Body of pancreas (tissue), 4 donors: ENCODE data around the gene DCXR. TPM values are rescaled to one million over a fixed set of nuclear protein-coding genes. Genes with fewer than 3 reads are reported as not detected.
A peak's percentile ranks its signal among the peaks of the same experiment; 100 is the strongest.

Experiments used
- ATAC-seq: fragments of 150-250 bp; one replicate; pipeline ENCODE4 v1.9.1; 2016
- DNase-seq, 4 donors: peaks; one replicate each; pipeline ENCODE4 v3.0.0-alpha.2; 2019
- H3K27ac ChIP-seq, 4 donors: fragments of 200-600 bp; sonication (generic); 1 replicate in 3 of 4; 2 replicates in 1 of 4; pipeline versions ENCODE4 v1.5.1 to v1.6.1; 2016 to 2019; ENCODE audit warnings: mild to moderate bottlenecking in 1 of 4, mixed read lengths in 1 of 4, moderate library complexity in 1 of 4
- H3K27me3 ChIP-seq, 2 donors: fragments of 200-600 bp; sonication (generic); one replicate each; pipeline ENCODE4 v1.6.0; 2016; ENCODE audit warnings: mild to moderate bottlenecking in 1 of 2
- H3K36me3 ChIP-seq, 2 donors: fragments of 200-600 bp; sonication (generic); replicated peaks in 1 of 2; 2 replicates each; pipeline ENCODE4 v1.5.1; 2016; ENCODE audit warnings: low read depth in 2 of 2; ENCODE audit not compliant: insufficient read depth in 1 of 2
- H3K4me1 ChIP-seq: fragments of 200-600 bp; sonication (generic); one replicate; pipeline ENCODE4 v1.6.0; 2016
- H3K4me3 ChIP-seq, 2 donors: fragments of 200-600 bp; sonication (generic); 1 replicate in 1 of 2; 2 replicates in 1 of 2; pipeline ENCODE4 v1.5.1; 2016 to 2019
- H3K9me3 ChIP-seq, 3 donors: fragments of 200-600 bp; sonication (generic); 1 replicate in 2 of 3; 2 replicates in 1 of 3; pipeline ENCODE4 v1.5.1; 2016
- POLR2A ChIP-seq, 3 donors: fragments of 450-650 bp; IDR thresholded peaks; one replicate each; pipeline ENCODE4 v1.6.1; 2016; ENCODE audit warnings: antibody characterized with exemption in 3 of 3, mild to moderate bottlenecking in 2 of 3
- WGBS, 2 donors: methylation state at CpG; one replicate each; pipeline ENCODE4 v1.1.5; 2017; 5-methylcytosine and 5-hydroxymethylcytosine counted together
- intact Hi-C: fragments of 100-400 bp; cut with DNase I; formaldehyde crosslinking; loops from one replicate; pipeline ENCODE4 v1.15.1; 2023
- total RNA-seq, 2 donors: library from RNA; depleted of rRNA; stranded (reverse); fragments of >200 nt; gene quantifications; one replicate each; pipeline ENCODE4 v1.1.0, GENCODE V29; 2016
- TF ChIP-seq, protein P1 (sequence below), 7 experiments: fragments of 450-650 bp in 4 of 7; fragments of 200-600 bp in 3 of 7; sonication (generic) in 3 of 7; IDR thresholded peaks; one replicate each; pipeline ENCODE4 v1.5.1; 2016 to 2019; ENCODE audit warnings: antibody characterized with exemption in 7 of 7

The DCXR gene
- total RNA-seq, 2 donors from 2014 or later = 82.2 to 205 TPM

DNA sequence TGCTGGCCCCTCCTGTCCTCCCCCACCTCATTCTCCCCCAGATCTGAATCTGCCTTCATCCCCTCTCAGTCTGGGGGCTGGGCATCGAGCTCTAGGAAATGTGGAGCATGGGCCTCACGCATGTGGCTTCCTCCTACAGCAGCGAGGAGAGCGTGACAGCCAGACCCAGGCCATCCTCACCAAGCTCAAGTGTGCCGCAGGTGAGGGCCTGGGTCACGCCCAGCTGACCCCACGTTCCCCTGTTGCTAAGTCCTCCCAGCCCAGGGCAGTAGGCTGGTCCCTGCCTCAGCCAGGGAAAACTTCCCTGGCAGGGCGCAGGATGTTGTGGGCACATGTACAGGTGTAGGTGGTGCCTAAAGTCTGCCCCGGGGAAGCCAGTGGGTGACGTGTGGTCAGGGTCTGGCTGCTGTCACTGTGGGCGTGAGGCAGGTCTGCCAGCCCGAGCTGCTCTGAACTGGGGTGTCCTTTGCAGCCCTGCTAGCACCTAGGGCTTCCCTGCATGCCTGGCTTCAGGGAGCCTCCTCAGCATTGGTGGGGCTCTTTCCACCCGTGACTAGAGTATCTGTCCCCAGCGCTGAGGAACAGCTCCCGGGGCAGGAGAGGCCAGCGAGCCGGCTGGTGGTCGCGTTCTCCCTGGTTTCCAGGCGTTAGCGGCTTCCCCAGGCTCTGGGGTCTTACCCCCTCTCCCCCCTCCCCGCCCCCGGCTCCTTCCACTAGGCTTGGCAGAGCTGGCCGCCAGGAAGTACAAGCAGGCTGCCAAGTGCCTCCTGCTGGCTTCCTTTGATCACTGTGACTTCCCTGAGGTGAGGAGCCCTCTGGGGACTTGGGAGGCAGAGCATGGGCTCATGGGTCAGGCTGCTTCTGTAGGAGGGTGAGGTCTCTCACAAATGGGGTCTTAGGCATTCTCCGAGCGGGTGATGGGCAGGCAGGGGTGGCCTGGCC is 17.8 kb upstream of the DCXR start:
- Histone ChIP-seq H3K36me3 (peaks cover 7 to 22% of the 10 kb centered on the region in 2 donors), H3K9me3 (no peaks in the 10 kb centered on the region), H3K27me3 (no peaks in the 10 kb centered on the region), H3K4me3 (no peak overlapping the region), H3K27ac (no peak overlapping the region), H3K4me1 (peaks cover 25% of the 10 kb centered on the region)
- intact Hi-C loops = no loop called here
- no peak for DNase-seq
- TF ChIP-seq, protein P1, sequence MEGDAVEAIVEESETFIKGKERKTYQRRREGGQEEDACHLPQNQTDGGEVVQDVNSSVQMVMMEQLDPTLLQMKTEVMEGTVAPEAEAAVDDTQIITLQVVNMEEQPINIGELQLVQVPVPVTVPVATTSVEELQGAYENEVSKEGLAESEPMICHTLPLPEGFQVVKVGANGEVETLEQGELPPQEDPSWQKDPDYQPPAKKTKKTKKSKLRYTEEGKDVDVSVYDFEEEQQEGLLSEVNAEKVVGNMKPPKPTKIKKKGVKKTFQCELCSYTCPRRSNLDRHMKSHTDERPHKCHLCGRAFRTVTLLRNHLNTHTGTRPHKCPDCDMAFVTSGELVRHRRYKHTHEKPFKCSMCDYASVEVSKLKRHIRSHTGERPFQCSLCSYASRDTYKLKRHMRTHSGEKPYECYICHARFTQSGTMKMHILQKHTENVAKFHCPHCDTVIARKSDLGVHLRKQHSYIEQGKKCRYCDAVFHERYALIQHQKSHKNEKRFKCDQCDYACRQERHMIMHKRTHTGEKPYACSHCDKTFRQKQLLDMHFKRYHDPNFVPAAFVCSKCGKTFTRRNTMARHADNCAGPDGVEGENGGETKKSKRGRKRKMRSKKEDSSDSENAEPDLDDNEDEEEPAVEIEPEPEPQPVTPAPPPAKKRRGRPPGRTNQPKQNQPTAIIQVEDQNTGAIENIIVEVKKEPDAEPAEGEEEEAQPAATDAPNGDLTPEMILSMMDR (IDR thresholded peaks at IDR 0.05) = no peak
- no peak for TF ChIP-seq POLR2A (IDR thresholded peaks at IDR 0.05)
- 87 to 88% methylated on average over 11 to 18 of the region's 26 CpGs for WGBS, 2 donors
- no peak for ATAC-seq

DNA sequence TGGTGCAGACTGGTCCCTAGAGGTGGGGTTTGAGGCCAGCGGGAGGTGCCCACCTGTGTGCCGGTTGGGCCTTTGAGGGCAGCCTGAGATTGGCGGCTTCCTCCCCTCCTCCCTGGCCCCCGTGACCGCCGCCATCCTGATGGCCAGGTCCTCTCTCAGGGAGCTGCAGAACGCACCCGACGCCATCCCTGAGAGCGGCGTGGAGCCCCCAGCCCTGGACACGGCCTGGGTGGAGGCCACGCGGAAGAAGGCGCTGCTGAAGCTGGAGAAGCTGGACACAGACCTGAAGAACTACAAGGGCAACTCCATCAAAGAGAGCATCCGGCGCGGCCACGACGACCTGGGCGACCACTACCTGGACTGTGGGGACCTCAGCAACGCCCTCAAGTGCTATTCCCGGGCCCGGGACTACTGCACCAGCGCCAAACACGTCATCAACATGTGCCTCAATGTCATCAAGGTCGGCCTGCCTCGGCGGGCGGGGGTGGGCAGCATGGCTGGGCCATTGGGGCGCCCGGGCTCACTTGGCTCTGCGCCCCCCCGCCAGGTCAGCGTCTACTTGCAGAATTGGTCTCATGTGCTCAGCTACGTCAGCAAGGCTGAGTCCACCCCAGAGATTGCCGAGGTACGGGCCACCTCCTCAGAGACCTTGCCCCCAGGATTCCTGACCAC is 17.0 kb upstream of the DCXR start:
- intact Hi-C loops = no loop called here
- no peaks in the 10 kb centered on the region for H3K27me3 ChIP-seq
- ATAC-seq (no peak), DNase-seq (peak in 1 of 4 donors; percentile 8)
- TF ChIP-seq POLR2A (IDR thresholded peaks at IDR 0.05) = no peak
- H3K4me3 ChIP-seq = no peak overlapping the region
- H3K27ac ChIP-seq = no peak overlapping the region
- no peaks in the 10 kb centered on the region for H3K9me3 ChIP-seq
- WGBS, 2 donors = 83 to 88% methylated on average over 7 to 36 of the region's 38 CpGs
- peaks cover 5 to 19% of the 10 kb centered on the region in 2 donors for H3K36me3 ChIP-seq
- H3K4me1 ChIP-seq = peaks cover 33% of the 10 kb centered on the region

DNA sequence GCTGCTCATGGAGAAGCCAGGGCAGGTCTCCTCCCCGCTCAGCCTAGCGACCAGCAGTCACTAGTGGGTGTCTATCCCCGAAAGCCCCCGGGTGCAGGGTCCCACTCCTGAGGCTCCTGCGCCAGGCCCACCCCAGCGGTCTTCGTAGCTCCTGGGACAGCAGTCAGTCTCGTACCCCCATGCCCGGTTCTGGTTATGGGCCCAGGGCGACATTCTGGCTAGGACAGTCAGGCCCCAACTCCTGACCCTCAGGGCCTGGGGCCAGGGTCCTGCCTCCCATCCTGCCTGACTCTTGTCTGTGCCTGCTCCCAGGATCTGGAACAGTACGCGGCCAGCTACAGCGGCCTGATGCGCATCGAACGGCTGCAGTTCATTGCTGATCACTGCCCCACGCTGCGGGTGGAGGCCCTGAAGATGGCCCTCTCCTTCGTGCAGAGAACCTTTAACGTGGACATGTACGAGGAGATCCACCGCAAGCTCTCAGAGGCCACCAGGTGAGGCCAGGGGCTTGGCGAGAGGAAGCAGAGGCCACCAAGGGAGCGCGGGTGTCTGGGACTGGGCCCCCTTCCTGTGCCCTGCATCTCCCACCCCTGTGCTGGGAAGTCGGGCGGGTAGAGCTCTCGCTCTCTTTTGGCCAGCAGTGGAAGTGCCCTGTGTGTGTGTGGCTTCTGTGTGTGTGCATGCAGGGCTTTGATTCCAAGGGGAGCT is 16.2 kb upstream of the DCXR start:
- no peak overlapping the region for H3K4me3 ChIP-seq
- peaks cover 38% of the 10 kb centered on the region for H3K4me1 ChIP-seq
- DNase-seq (peak in 1 of 4 donors; percentile 13), ATAC-seq (no peak)
- intact Hi-C loops = no loop called here
- H3K27me3 ChIP-seq = no peaks in the 10 kb centered on the region
- TF ChIP-seq, protein P1 (IDR thresholded peaks at IDR 0.05) = no peak
- no peak for TF ChIP-seq POLR2A (IDR thresholded peaks at IDR 0.05)
- 92 to 93% methylated on average over 12 to 28 of the region's 28 CpGs for WGBS, 2 donors
- H3K36me3 ChIP-seq = peaks cover 5 to 19% of the 10 kb centered on the region in 2 donors
- no peaks in the 10 kb centered on the region for H3K9me3 ChIP-seq
- H3K27ac ChIP-seq = no peak overlapping the region

DNA sequence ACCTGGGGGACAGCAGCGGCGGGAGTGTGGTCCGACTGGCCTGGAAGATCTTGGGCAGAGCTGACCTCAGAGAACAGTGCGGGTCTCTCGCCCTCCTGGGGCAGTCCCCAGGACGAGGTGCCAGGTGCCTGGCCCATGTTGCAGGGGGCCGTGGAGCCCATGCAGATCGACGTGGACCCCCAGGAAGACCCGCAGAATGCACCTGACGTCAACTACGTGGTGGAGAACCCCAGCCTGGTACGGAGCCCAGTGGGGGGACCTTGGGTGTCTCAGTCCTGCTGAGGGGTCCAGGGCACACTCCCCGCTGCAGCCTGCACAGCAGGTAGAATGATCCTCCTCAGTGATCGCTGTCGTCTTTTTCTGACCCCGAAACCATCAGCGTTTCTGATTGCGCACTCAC is 15.6 kb upstream of the DCXR start:
- Histone ChIP-seq H3K4me3 (no peak overlapping the region), H3K27ac (no peak overlapping the region), H3K27me3 (no peaks in the 10 kb centered on the region), H3K4me1 (peaks cover 38% of the 10 kb centered on the region), H3K9me3 (no peaks in the 10 kb centered on the region), H3K36me3 (peaks cover 5 to 19% of the 10 kb centered on the region in 2 donors)
- DNase-seq = no peak
- ATAC-seq = no peak
- TF ChIP-seq, protein P1 (IDR thresholded peaks at IDR 0.05) = no peak
- no peak for TF ChIP-seq POLR2A (IDR thresholded peaks at IDR 0.05)
- 69 to 88% methylated on average over 3 to 19 of the region's 19 CpGs for WGBS, 2 donors
- intact Hi-C loops = no loop called here

DNA sequence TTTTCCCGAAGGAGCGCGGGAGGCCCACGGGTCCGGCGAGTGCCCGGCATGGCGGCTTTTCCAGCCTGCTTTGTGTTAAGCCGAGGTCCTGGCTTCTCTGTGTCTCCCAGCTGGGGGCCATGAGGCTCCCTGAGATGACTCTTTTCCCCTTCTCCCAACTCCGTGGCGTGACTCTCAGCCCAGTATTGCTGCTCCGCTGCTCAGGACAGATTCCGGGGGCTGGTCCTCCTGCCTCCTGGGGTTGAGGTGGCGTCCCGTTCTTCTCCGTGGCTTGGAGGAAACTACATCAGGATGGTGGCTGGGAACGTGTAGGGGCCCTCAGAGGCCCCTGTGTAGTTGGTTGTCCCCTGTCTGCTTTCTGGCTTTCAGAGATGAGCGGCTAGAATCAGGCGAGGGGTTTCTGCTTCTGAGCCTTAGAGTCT is 15.2 kb upstream of the DCXR start:
- Histone ChIP-seq H3K27ac (peak overlapping the region in 1 of 4 donors; percentile 30), H3K4me3 (peak overlapping the region; percentile 62 to 78), H3K27me3 (no peaks in the 10 kb centered on the region), H3K9me3 (no peaks in the 10 kb centered on the region), H3K4me1 (peaks cover 38% of the 10 kb centered on the region), H3K36me3 (peaks cover 5 to 18% of the 10 kb centered on the region in 2 donors)
- TF ChIP-seq, protein P1 (IDR thresholded peaks at IDR 0.05) = no peak
- no peak for TF ChIP-seq POLR2A (IDR thresholded peaks at IDR 0.05)
- intact Hi-C loops = no loop called here
- DNase-seq = no peak
- no peak for ATAC-seq
- WGBS, 2 donors = 17 to 26% methylated on average over 10 to 19 of the region's 19 CpGs
